HepG2 (cell line): ENCODE results near the gene NFX1. TPM values are rescaled to one million over a fixed set of nuclear protein-coding genes. Genes with fewer than 3 reads are reported as not detected.

Experiments
- ADNP ChIP-seq: sonication (generic); formaldehyde crosslinking; IDR thresholded peaks from 2 replicates; pipeline ENCODE4 v1.4.0; 2020; ENCODE audit warnings: missing genetic modification reagents
- AGO2 ChIP-seq: fragments of 200-400 bp; formaldehyde crosslinking; optimal IDR thresholded peaks from 2 replicates; pipeline ENCODE3; 2017; ENCODE audit warnings: mild to moderate bottlenecking, low read depth, low read length, moderate library complexity
- BCLAF1 ChIP-seq: fragments of 450-650 bp; IDR thresholded peaks from 2 replicates; pipeline ENCODE4 v1.6.1; 2017; ENCODE audit warnings: mild to moderate bottlenecking
- CHCHD3 ChIP-seq: sonication (generic); formaldehyde crosslinking; IDR thresholded peaks from 2 replicates; pipeline ENCODE4 v1.8.0; 2022; ENCODE audit warnings: mild to moderate bottlenecking, missing genetic modification reagents, moderate library complexity
- DRAP1 ChIP-seq: IDR thresholded peaks from 2 replicates; pipeline ENCODE4 v1.6.1; 2016; ENCODE audit warnings: missing genetic modification reagents, missing compliant biosample characterization
- HES4 ChIP-seq: sonication (generic); formaldehyde crosslinking; IDR thresholded peaks from 2 replicates; pipeline ENCODE4 v1.9.0; 2021; ENCODE audit warnings: mild to moderate bottlenecking, missing genetic modification reagents, borderline replicate concordance
- HOXA3 ChIP-seq: sonication (generic); formaldehyde crosslinking; IDR thresholded peaks from 2 replicates; pipeline ENCODE4 v1.5.0; 2020; ENCODE audit warnings: missing genetic modification reagents
- MYPOP ChIP-seq: sonication (generic); formaldehyde crosslinking; IDR thresholded peaks from 2 replicates; pipeline ENCODE4 v1.8.1; 2023; ENCODE audit warnings: mild to moderate bottlenecking, moderate library complexity, missing genetic modification reagents
- SKI ChIP-seq: fragments of 450-650 bp; IDR thresholded peaks from one replicate; pipeline ENCODE4 v1.6.1; 2018; ENCODE audit warnings: mild to moderate bottlenecking; ENCODE audit not compliant: partially characterized antibody
- SMAD3 ChIP-seq: sonication (generic); formaldehyde crosslinking; IDR thresholded peaks from 2 replicates; pipeline ENCODE4 v1.4.0; 2020; ENCODE audit warnings: missing genetic modification reagents
- TP53 ChIP-seq: sonication (generic); formaldehyde crosslinking; conservative IDR thresholded peaks from 2 replicates; pipeline ENCODE4 v1.4.0; 2020; ENCODE audit warnings: missing genetic modification reagents
- YEATS4 ChIP-seq: sonication (generic); formaldehyde crosslinking; IDR thresholded peaks from 2 replicates; pipeline ENCODE4 v1.4.0; 2020; ENCODE audit warnings: missing genetic modification reagents, borderline replicate concordance
- ZBTB14 ChIP-seq: sonication (generic); formaldehyde crosslinking; IDR thresholded peaks from 2 replicates; pipeline ENCODE4 v1.4.0; 2020; ENCODE audit warnings: missing genetic modification reagents
- ZFP82 ChIP-seq: sonication (generic); formaldehyde crosslinking; IDR thresholded peaks from 2 replicates; pipeline ENCODE4 v1.5.1; 2020; ENCODE audit warnings: mild to moderate bottlenecking, missing genetic modification reagents, borderline replicate concordance
- ZNF160 ChIP-seq: sonication (generic); formaldehyde crosslinking; IDR thresholded peaks from 2 replicates; pipeline ENCODE4 v1.8.0; 2022; ENCODE audit warnings: mild to moderate bottlenecking, inconsistent platforms, missing genetic modification reagents
- ZNF18 ChIP-seq: sonication (generic); formaldehyde crosslinking; IDR thresholded peaks from 2 replicates; pipeline ENCODE4 v1.8.0; 2022; ENCODE audit warnings: mild to moderate bottlenecking, missing genetic modification reagents; ENCODE audit not compliant: insufficient replicate concordance
- ZNF20 ChIP-seq: sonication (generic); formaldehyde crosslinking; IDR thresholded peaks from 2 replicates; pipeline ENCODE4 v1.4.0; 2020; ENCODE audit warnings: mild to moderate bottlenecking, moderate library complexity, missing genetic modification reagents
- ZNF335 ChIP-seq: sonication (generic); formaldehyde crosslinking; IDR thresholded peaks from 2 replicates; pipeline ENCODE4 v1.4.0; 2020; ENCODE audit warnings: missing genetic modification reagents
- ZNF496 ChIP-seq: sonication (generic); formaldehyde crosslinking; IDR thresholded peaks from 2 replicates; pipeline ENCODE4 v1.8.1; 2023; ENCODE audit warnings: mild to moderate bottlenecking, moderate library complexity, missing genetic modification reagents; ENCODE audit not compliant: insufficient replicate concordance
- ZNF746 ChIP-seq: sonication (generic); formaldehyde crosslinking; IDR thresholded peaks from 2 replicates; pipeline ENCODE4 v1.8.0; 2022; ENCODE audit warnings: mild to moderate bottlenecking, missing genetic modification reagents
- ZSCAN9 ChIP-seq: IDR thresholded peaks from 2 replicates; pipeline ENCODE4 v1.6.1; 2016; ENCODE audit warnings: borderline replicate concordance
- polyA plus RNA-seq, 8 experiments: library from polyadenylated mRNA; depleted of rRNA in 3 of 8; stranded (reverse) in 7 of 8; unstranded in 1 of 8; fragments of >200 nt; fragmentation: Illumina TruSeq in 4 of 8; extraction: Trizol in 4 of 8; gene quantifications; 2 replicates each; pipeline versions ENCODE4 v1.2.1 to v1.2.3, GENCODE V29; 2011 to 2016; ENCODE audit warnings: low read depth in 4 of 8, missing spikeins in 1 of 8, mixed read lengths in 1 of 8; ENCODE audit not compliant: insufficient read depth in 1 of 8
- total RNA-seq, 5 experiments: library from RNA; depleted of rRNA; stranded (reverse); fragments of >200 nt; fragmentation: Illumina TruSeq; extraction: Trizol; gene quantifications; 2 replicates each; pipeline ENCODE4 v1.2.3, GENCODE V29; 2016; ENCODE audit warnings: low read depth in 1 of 5

The NFX1 gene
- total and polyA plus RNA-seq, 2 of the 13 experiments (the other 11 are each of a cell fraction or from before 2014, with no cell fraction given) = 23.9 to 27.5 TPM

- TF ChIP-seq ZNF18 (CRISPR knock-in tag) = no peak
- no peak for TF ChIP-seq DRAP1 (CRISPR knock-in tag)
- TF ChIP-seq AGO2 = no peak
- no peak for TF ChIP-seq ZNF496 (CRISPR knock-in tag)
- TF ChIP-seq SKI = no peak
- TF ChIP-seq CHCHD3 (CRISPR knock-in tag) = no peak
- no peak for TF ChIP-seq HES4
- no peak for TF ChIP-seq ZFP82 (CRISPR knock-in tag)
- TF ChIP-seq ZBTB14 = no peak
- TF ChIP-seq SMAD3 (CRISPR knock-in tag) = peak; percentile 79; the same call in 1 of the 2 replicates
- TF ChIP-seq ADNP (CRISPR knock-in tag) = no peak
- no peak for TF ChIP-seq BCLAF1
- TF ChIP-seq ZNF20 (CRISPR knock-in tag) = no peak
- TF ChIP-seq ZSCAN9 (CRISPR knock-in tag) = no peak
- TF ChIP-seq TP53 (CRISPR knock-in tag) = no peak
- no peak for TF ChIP-seq MYPOP (CRISPR knock-in tag)
- TF ChIP-seq YEATS4 (CRISPR knock-in tag) = no peak
- TF ChIP-seq ZNF335 (CRISPR knock-in tag) = no peak
- no peak for TF ChIP-seq HOXA3 (CRISPR knock-in tag)
- no peak for TF ChIP-seq ZNF160 (CRISPR knock-in tag)
- no peak for TF ChIP-seq ZNF746
Measured at GRCh38 chr9:33293782-33294181, 3.5 kb downstream of the NFX1 start (continued).
